Measurements from ENCODE around the gene UTP18. TPM values are rescaled to one million over a fixed set of nuclear protein-coding genes. Genes with fewer than 3 reads are reported as not detected.

UTP18 gene
- total and polyA plus RNA-seq, 2 donors (not counting 1 experiment from before 2014, with no cell fraction given), result 27.9 to 29.2 TPM

DNA sequence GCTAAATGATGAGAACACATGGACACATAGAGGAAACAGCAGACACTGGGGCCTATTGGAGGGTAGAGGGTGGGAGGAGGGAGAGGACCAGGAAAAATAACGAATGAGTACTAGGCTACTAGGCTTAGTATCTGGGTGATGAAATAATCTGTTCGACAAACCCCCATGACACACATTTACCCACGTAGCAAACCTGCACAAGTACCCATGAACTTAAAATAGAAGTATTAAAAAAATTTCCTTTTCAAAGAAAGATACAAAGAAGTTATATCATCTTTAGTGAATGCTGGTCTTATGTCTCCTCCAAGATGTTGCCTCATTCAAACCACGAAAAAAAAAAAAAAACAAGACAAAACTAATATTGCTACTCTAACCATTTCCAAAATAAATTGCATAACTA lies 32.2 kb upstream of the UTP18 start:
- peaks cover 2% of the 10 kb centered on the region for H3K79me2 ChIP-seq (ENCODE audit: control insufficient read depth, insufficient read depth, low read length)
- H3K27me3 ChIP-seq (ENCODE audit: control insufficient read depth, insufficient read depth, low read length), result no peaks in the 10 kb centered on the region
- no peak overlapping the region for H2AFZ ChIP-seq (ENCODE audit: low read length)
- no peaks in the 10 kb centered on the region for H3K9me3 ChIP-seq (ENCODE audit: control insufficient read depth, insufficient read depth, low read depth, low read length)
- H3K4me3 ChIP-seq (replicated peaks in 1 of 4; ENCODE audit: control extremely low read depth in 1 of 4, insufficient read depth in 1 of 4, low read depth in 3 of 4, low read length in 4 of 4), result no peak overlapping the region
- no peak overlapping the region for H3K27ac ChIP-seq (ENCODE audit: insufficient read depth, low read length)
- H4K20me1 ChIP-seq (ENCODE audit: control insufficient read depth, extremely low read depth, insufficient read depth, low read length), result no peaks in the 10 kb centered on the region
- H3K4me1 ChIP-seq (ENCODE audit: control insufficient read depth, extremely low read depth, insufficient read depth, low read length), result no peaks in the 10 kb centered on the region
- no peak overlapping the region for H3K9ac ChIP-seq (ENCODE audit: insufficient read depth, low read length)
- TF ChIP-seq EZH2 (IDR thresholded peaks at IDR 0.05; ENCODE audit: low read length, missing control alignments), result no peak
- TF ChIP-seq, protein P1, sequence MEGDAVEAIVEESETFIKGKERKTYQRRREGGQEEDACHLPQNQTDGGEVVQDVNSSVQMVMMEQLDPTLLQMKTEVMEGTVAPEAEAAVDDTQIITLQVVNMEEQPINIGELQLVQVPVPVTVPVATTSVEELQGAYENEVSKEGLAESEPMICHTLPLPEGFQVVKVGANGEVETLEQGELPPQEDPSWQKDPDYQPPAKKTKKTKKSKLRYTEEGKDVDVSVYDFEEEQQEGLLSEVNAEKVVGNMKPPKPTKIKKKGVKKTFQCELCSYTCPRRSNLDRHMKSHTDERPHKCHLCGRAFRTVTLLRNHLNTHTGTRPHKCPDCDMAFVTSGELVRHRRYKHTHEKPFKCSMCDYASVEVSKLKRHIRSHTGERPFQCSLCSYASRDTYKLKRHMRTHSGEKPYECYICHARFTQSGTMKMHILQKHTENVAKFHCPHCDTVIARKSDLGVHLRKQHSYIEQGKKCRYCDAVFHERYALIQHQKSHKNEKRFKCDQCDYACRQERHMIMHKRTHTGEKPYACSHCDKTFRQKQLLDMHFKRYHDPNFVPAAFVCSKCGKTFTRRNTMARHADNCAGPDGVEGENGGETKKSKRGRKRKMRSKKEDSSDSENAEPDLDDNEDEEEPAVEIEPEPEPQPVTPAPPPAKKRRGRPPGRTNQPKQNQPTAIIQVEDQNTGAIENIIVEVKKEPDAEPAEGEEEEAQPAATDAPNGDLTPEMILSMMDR (conservative IDR thresholded peaks at IDR 0.05 in 1 of 2, IDR thresholded peaks at IDR 0.05 in 1 of 2; ENCODE audit: low read depth in 1 of 2, low read length in 2 of 2), result no peak
- DNase-seq (ENCODE audit: low read depth in 2 of 2), result peak; percentile 50 to 82
- H3K36me3 ChIP-seq (ENCODE audit: control insufficient read depth, insufficient read depth, low read length), result no peaks in the 10 kb centered on the region
- H3K4me2 ChIP-seq (ENCODE audit: extremely low read depth, insufficient read depth, low read length), result no peak overlapping the region

DNA sequence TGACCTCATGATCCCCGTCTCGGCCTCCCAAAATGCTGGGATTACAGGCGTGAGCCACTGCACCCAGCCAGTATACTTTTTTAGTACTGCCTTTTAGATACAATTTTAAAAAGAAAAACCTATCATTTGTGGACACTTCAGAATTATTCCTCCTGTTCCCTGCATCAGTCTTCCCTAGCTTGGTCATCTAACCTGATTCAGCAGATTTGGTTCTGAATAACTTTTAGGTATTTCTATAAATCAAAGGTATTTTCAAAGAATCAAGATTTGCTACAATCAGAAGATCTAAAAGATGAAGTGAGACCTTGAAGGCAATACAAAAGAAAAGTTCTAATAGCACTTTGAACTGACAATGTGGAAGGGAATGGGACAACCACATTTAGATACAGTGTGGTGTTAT lies 30.5 kb upstream of the UTP18 start:
- Histone ChIP-seq H3K4me1 (ENCODE audit: control insufficient read depth, extremely low read depth, insufficient read depth, low read length) (no peaks in the 10 kb centered on the region), H3K9ac (ENCODE audit: insufficient read depth, low read length) (no peak overlapping the region), H3K27ac (ENCODE audit: insufficient read depth, low read length) (no peak overlapping the region), H4K20me1 (ENCODE audit: control insufficient read depth, extremely low read depth, insufficient read depth, low read length) (no peaks in the 10 kb centered on the region), H3K4me2 (ENCODE audit: extremely low read depth, insufficient read depth, low read length) (no peak overlapping the region), H3K27me3 (ENCODE audit: control insufficient read depth, insufficient read depth, low read length) (no peaks in the 10 kb centered on the region), H2AFZ (ENCODE audit: low read length) (no peak overlapping the region), H3K79me2 (ENCODE audit: control insufficient read depth, insufficient read depth, low read length) (peaks cover 2% of the 10 kb centered on the region), H3K36me3 (ENCODE audit: control insufficient read depth, insufficient read depth, low read length) (no peaks in the 10 kb centered on the region), H3K4me3 (replicated peaks in 1 of 4; ENCODE audit: control extremely low read depth in 1 of 4, insufficient read depth in 1 of 4, low read depth in 3 of 4, low read length in 4 of 4) (no peak overlapping the region), H3K9me3 (ENCODE audit: control insufficient read depth, insufficient read depth, low read depth, low read length) (no peaks in the 10 kb centered on the region)
- no peak for DNase-seq (ENCODE audit: low read depth in 2 of 2)
- no peak for TF ChIP-seq EZH2 (IDR thresholded peaks at IDR 0.05; ENCODE audit: low read length, missing control alignments)
- TF ChIP-seq, protein P1 (conservative IDR thresholded peaks at IDR 0.05 in 1 of 2, IDR thresholded peaks at IDR 0.05 in 1 of 2; ENCODE audit: low read depth in 1 of 2, low read length in 2 of 2), result no peak

DNA sequence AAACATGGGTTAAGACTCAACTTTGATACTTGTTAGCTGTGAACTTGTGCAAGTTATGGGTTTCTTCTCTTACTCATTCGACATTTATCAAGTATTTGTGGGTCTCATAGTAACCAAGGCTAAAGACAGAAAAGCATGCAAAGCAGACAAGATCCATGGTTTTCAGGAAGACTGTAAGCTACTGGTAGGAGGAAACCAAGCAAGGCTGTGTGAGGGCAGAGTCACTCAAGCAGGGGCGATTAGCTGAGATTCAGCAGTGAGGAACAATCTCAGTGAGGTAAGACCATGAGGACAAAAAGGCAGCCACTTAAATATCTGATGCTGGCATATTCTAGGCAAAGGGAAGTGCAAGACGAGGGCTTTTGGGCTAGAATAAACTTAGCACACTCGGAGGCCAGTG lies 30.0 kb upstream of the UTP18 start:
- Histone ChIP-seq H3K9me3 (ENCODE audit: control insufficient read depth, insufficient read depth, low read depth, low read length) (no peaks in the 10 kb centered on the region), H3K9ac (ENCODE audit: insufficient read depth, low read length) (no peak overlapping the region), H3K4me2 (ENCODE audit: extremely low read depth, insufficient read depth, low read length) (no peak overlapping the region), H3K36me3 (ENCODE audit: control insufficient read depth, insufficient read depth, low read length) (no peaks in the 10 kb centered on the region), H3K79me2 (ENCODE audit: control insufficient read depth, insufficient read depth, low read length) (peaks cover 2% of the 10 kb centered on the region), H3K27ac (ENCODE audit: insufficient read depth, low read length) (no peak overlapping the region), H3K4me3 (replicated peaks in 1 of 4; ENCODE audit: control extremely low read depth in 1 of 4, insufficient read depth in 1 of 4, low read depth in 3 of 4, low read length in 4 of 4) (no peak overlapping the region), H4K20me1 (ENCODE audit: control insufficient read depth, extremely low read depth, insufficient read depth, low read length) (no peaks in the 10 kb centered on the region), H2AFZ (ENCODE audit: low read length) (no peak overlapping the region), H3K27me3 (ENCODE audit: control insufficient read depth, insufficient read depth, low read length) (no peaks in the 10 kb centered on the region), H3K4me1 (ENCODE audit: control insufficient read depth, extremely low read depth, insufficient read depth, low read length) (no peaks in the 10 kb centered on the region)
- DNase-seq (ENCODE audit: low read depth in 2 of 2), result peak in 1 of 2 donors; percentile 20
- TF ChIP-seq, protein P1 (conservative IDR thresholded peaks at IDR 0.05 in 1 of 2, IDR thresholded peaks at IDR 0.05 in 1 of 2; ENCODE audit: low read depth in 1 of 2, low read length in 2 of 2), result no peak
- TF ChIP-seq EZH2 (IDR thresholded peaks at IDR 0.05; ENCODE audit: low read length, missing control alignments), result no peak
